GM18873 (cell line): ENCODE measurements around the gene AATK.

ENCODE experiments used
- ATAC-seq: cut with Tn5 transposase; IDR thresholded peaks from one replicate; pipeline ENCODE4 v1.9.1; 2021; ENCODE audit warnings: mild to moderate bottlenecking, moderate library complexity, moderate number of reproducible peaks; ENCODE audit not compliant: unreplicated experiment, low FRiP score

AATK gene

DNA sequence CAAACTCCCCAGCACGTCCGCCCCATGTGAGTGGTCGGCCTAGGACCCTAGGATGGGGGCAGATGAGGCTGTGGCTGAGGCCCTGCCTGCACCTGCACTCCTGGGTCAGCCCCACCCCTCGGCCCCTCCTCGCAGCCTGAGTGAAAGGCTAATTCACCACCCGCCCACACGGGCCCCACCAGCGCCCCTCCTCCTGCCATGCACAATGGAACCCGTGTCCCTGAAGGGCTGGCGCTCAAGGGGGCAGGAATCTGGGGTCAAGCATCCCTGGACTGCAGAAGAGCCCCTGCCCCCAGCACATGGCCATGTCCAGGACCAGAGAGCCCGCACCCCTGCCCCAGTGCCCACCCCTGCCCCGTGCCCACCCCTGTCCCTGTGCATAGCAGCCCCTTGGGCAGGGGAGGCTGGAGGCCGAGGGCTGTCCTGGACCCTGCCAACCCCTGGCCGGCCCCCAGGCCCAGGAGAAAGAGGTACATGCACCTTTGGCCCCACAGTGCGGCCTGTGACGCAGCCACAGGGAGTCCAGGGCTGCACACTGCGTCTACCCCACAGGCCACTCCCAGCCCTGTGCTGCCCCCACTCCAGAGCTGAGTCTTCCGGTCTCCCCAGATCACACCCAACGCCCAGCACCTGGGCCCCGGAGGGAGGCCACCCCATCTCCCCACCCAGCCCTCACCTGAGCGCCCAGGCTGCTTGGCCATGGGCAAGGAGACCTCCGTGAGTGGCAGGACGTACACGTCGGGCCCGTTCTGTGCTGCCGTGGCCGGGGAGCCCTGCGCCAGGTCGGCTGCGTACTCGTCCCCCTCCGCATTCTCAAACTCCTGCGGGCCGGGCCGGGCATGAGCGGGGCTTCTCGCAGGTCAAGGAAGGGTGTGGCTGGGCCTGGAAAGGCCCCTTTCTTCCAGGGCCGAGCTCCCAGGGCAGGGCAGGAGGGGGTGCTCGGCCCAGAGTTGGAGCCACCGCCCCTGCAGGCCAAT lies 35.3 kb downstream of the AATK start:
- ATAC-seq, result no peak

DNA sequence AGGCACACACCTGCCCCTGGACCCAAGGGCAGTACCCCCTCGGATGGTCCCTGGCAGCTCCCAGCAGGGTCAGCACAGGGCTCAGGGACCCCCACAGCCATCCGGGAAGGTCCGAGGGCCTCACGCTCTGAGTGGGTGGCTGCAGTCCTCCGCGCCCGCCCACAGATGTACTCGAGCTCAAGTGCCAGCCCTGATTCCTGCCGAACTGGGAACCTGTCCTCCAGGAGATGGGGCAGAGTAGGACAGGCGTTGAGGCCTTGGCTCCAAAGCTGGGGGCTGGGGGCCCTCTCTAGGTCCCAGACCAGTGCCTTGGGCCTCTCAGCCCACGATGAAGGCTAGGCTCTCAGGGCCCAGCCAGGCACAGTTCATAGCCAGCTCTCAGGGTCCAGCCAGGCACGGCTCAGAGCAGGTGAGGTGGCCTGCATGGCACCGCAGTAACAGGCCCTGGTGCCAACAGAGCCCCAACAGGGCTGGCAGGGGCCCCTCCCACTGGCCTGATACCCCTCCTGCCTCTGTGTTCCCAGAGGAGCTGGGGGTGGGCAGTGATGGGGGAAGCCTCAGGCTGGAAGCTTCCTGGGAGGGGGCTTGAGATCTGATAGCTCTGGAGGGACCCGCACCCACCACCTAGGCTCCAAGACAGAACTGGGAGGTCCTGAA lies 36.2 kb downstream of the AATK start:
- ATAC-seq, result no peak

DNA sequence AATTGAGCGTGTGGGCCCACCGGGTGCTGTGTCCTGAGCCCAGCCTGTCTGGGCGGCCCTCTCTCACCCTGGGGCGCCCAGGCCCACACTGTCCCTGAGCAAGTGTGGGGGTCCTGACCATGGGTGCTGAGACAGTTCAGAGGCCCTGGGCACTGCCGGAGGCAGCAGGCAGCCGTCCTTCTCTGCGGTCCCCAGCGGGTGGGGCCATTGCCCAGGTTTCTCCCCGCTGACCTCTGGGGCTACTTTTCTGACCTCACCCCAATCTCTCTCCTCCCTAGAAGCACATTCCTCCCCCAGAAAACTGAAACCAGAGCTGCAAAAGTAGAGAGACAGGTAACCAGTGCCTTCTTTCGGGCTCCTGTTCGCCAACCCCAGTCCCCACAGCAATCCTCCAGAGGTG lies 36.7 kb downstream of the AATK start:
- ATAC-seq, result no peak

DNA sequence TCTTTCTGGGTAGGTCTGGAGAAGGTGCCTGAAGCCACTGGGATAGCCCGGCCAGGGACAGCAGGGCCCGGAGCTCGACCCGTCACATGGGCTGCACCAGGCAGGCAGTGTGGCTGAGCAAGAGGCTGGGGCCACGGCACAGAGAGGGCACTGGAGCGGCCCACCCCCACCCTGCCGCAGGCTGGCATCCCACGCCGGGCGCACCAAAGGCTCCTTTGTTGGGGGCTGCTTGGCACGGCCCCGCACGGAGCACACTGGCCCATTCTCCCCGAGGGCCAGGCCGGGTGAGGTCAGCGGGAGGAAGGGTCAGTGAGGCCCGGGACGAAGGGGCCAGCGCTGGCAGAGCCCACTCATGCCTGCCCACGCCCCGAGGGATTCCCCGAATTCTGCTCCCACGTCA lies 37.2 kb downstream of the AATK start:
- ATAC-seq, result no peak

DNA sequence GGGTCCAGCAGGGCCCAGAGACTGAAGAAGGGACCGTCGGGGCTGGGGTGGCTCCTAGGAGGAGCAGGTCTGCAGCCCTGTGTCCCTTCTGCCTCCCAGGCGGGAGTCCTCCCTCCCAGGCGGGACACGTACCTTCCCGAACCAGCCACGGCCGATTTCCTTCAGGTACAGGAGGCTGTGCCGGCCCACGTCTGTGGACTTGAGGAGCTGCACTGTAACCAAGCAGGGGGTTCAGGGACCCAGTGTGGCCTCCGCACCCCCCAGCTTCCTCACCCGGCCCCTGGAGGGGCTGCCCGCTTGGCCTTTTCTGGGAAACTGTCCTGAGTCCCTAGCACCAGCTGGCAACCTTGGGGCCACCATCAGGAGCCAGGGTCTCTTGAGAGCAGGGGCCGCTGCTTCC lies 37.7 kb downstream of the AATK start:
- ATAC-seq, result no peak

DNA sequence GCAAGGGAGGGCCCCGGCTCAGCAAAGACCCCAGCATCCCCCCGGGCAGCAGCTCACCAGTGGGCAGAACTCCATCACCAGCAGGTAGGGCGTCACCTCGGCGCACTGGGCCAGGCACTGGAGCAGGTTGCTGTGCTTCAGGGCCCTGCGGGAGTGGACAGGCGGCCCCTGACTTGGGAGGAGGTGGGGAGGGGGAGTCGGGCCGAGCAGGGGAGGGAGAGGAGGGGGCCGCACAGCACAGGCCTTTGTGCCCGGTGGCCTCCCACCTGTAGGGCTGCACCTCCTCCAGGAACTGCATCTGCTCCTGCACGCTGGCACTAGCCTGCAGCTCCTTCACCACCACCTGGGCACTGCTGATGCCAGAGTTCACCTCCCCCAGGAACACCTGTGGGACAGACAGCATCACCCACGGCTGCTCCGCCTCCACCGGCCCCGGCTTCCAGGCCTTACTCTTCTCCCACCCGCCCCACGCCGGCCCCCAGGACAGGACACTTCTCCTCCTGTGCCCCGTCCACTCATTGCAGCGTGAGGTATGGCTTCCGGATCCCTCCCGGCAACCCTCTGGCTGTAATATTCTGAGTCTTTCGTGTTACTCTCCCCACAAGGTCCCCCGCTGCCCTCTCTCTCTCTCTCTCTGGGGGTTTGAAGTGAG lies 38.4 kb downstream of the AATK start:
- no peak for ATAC-seq

- no peak for ATAC-seq
Observed at GRCh38 chr17:81127133-81127455, 38.9 kb downstream of the AATK start.

GRCh38 chr17:81126281-81127132 lies 39.5 kb downstream of the AATK start:
- no peak for ATAC-seq

GRCh38 chr17:81125573-81126081 lies 40.4 kb downstream of the AATK start:
- no peak for ATAC-seq

DNA sequence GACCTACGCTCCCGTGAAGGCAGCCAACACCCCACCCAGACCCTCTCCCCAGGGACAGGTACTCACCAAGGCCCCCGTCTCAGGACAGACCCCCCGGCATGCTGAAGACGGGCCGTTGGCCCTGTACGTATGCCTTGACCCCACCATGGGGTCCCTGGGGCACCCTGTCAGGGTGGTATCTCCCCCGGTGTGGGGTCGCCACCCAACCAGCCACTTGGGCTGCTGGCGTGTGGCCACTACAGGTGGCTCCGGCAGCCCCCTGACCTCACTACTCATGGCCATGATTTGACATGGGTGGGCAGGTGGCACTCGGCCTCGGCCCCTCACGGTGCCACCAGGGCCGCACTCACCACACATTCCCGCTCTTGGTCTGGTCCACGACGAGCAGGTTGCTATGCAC lies 41.6 kb downstream of the AATK start:
- no peak for ATAC-seq

GRCh38 chr17:81123052-81124048 lies 42.7 kb downstream of the AATK start:
- ATAC-seq, result no peak

GRCh38 chr17:81121841-81122733 lies 43.9 kb downstream of the AATK start:
- ATAC-seq, result no peak

DNA sequence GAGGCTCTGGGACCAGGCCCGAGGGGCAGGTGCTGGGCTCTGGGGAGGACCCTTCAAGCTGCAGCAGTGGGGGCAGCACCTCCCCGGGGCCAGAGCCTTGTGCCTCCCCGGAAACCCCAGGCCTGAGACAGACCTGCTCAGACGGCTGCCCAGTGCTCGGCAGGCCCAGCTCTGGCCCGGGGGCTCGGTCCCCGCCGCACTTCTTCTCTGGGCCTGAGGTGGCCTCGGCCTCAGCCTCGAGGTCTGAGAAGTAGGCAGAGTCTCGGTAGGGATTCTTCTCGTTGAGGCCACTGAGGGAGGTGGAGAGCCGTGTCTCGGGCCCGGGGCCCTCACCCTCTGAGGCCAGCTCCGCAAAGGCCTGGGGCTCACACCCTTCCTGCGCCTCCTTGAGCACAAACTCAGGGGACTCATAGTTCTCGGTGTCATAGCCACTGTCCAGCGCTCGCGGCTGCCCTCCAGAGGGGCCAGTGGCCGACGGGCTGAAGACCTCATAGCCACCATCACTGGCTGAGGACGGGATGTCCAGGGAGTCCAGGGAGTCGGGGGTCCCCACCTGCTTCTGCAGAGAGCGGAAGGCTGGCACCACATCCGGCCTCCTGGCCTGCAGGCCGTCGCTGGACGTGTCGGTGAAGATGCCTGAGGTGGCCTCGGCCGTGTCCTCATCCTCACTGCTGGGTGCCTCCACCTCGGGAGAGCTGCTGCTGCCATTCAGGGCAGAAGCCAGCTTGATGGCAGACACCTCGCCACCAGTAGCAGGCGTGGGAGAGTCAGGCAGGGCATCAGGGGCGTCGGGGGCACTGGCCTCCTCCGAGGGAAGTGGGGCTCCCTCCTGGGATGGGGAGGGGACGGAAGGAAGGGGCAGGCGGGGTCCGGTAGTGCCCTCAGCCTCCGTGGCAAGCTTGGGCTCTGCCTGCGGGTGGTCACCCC lies 45.1 kb downstream of the AATK start:
- ATAC-seq, result no peak

DNA sequence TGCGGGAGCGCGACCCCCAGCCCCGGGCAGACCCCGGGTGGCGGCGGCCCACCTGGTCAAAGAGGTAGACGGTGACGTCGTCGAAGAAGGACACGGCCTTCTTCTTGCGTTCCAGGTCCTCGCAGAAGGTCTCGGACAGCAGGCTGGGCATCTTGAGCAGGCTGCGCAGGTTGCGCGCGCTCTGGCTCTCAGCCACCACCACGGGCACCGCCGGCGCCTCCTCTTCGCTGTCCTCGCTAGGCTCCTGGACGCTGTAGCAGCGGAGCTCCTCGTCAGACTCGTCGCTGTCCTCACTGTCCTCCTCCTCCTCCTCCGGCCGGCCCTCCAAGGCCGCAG lies 45.9 kb downstream of the AATK start:
- no peak for ATAC-seq

DNA sequence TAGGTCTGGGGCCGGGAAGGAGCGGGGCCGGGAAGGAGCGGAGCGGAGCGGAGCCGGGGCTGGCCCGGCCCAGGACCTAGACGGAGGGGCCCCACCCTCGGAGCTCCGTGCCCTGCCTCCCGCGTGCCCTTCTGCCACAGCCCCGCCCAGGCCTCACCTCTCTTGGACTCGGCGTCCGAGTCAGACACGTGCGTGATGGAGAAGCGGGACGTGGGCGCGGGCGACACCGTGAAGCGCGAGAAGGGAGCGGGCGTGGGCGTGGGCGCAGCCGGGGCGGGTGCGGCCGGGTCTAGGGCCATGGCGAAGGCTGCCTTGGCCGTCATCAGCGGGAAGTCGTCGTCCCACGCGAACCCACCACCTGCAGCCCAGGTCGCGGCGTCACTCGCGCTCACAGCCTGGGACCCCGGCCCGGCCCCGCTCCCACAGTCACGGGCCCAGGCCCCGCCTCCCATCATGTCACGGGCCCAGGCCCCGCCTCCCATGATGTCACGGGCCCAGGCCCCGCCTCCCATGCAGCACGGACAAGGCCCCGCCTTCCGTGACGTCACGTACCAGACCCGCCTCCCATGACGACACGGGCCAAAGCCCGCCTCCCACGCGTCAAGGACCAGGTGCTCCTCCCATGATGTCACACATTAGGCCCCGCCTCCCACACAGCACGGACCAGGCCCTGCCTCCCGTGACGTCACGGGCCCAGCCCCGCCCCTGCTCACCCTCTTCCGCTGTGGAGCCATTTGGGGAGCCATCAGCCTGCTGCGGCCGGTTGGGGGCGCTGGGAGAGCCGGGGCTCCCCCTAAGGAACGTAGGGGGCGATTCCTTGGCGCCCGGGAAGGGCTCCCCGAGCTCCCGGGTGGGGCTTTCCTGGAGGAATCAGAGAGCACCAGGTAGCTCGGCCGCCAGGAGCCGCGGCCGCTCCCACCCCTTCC lies 46.5 kb downstream of the AATK start:
- no peak for ATAC-seq
